ENCODE results near the gene TNFRSF19.

Gene TNFRSF19

GRCh38 chr13:23608701-23609413, 38.6 kb downstream of the TNFRSF19 start:
- no peak for TF ChIP-seq EZH2 (optimal IDR thresholded peaks at IDR 0.05; ENCODE audit: low read depth, low read length)
- H2AFZ ChIP-seq (ENCODE audit: low read length), result peak overlapping the region; percentile 67
- H3F3A ChIP-seq (ENCODE audit: insufficient read depth, low read length), result no peaks in the 10 kb centered on the region
- DNase-seq, result no peak
- H4K20me1 ChIP-seq (ENCODE audit: insufficient read depth, low read length), result no peaks in the 10 kb centered on the region
- H3K79me2 ChIP-seq (ENCODE audit: low read length), result no peaks in the 10 kb centered on the region
- peak overlapping the region; percentile 42 for H3K4me3 ChIP-seq (ENCODE audit: low read length)
- H3K4me2 ChIP-seq (ENCODE audit: low read depth, low read length), result peak overlapping the region; percentile 74
- H3K4me1 ChIP-seq (ENCODE audit: low read length), result 0 out of 2 replicates have a peak, but pooled peaks cover 3% of the 10 kb centered on the region
- H3K9me3 ChIP-seq (replicated peaks; ENCODE audit: insufficient read depth, low read length), result no peaks in the 10 kb centered on the region
- H3K36me3 ChIP-seq (replicated peaks; ENCODE audit: insufficient read depth, low read length), result no peaks in the 10 kb centered on the region
- H3K9me2 ChIP-seq (replicated peaks; ENCODE audit: insufficient read depth, low read length), result no peaks in the 10 kb centered on the region
- peak overlapping the region; percentile 39; the same call in 1 of the 2 replicates for H3K27ac ChIP-seq (ENCODE audit: low read length)
- H3K9ac ChIP-seq (ENCODE audit: low read length), result no peak overlapping the region; the same call in 1 of the 2 replicates
- no peaks in the 10 kb centered on the region for H3K27me3 ChIP-seq (replicated peaks; ENCODE audit: insufficient read depth, low read length)

GRCh38 chr13:23609414-23609760, 39.2 kb downstream of the TNFRSF19 start:
- Histone ChIP-seq H3K9me3 (replicated peaks; ENCODE audit: insufficient read depth, low read length) (no peaks in the 10 kb centered on the region), H3K27ac (ENCODE audit: low read length) (peak overlapping the region; percentile 39; the same call in 1 of the 2 replicates), H3K4me1 (ENCODE audit: low read length) (0 out of 2 replicates have a peak, but pooled peaks cover 3% of the 10 kb centered on the region), H3F3A (ENCODE audit: insufficient read depth, low read length) (no peaks in the 10 kb centered on the region), H3K4me3 (ENCODE audit: low read length) (peak overlapping the region; percentile 42), H4K20me1 (ENCODE audit: insufficient read depth, low read length) (no peaks in the 10 kb centered on the region), H3K27me3 (replicated peaks; ENCODE audit: insufficient read depth, low read length) (no peaks in the 10 kb centered on the region), H3K4me2 (ENCODE audit: low read depth, low read length) (peak overlapping the region; percentile 74), H2AFZ (ENCODE audit: low read length) (peak overlapping the region; percentile 67), H3K9ac (ENCODE audit: low read length) (peak overlapping the region; percentile 18; the same call in 1 of the 2 replicates), H3K9me2 (replicated peaks; ENCODE audit: insufficient read depth, low read length) (no peaks in the 10 kb centered on the region), H3K79me2 (ENCODE audit: low read length) (no peaks in the 10 kb centered on the region), H3K36me3 (replicated peaks; ENCODE audit: insufficient read depth, low read length) (no peaks in the 10 kb centered on the region)
- TF ChIP-seq EZH2 (optimal IDR thresholded peaks at IDR 0.05; ENCODE audit: low read depth, low read length), result no peak
- TF ChIP-seq EZH2phosphoT487 (IDR thresholded peaks at IDR 0.05; ENCODE audit: low read length), result no peak
- no peak for TF ChIP-seq CTCF (IDR thresholded peaks at IDR 0.05; ENCODE audit: low read length)
- DNase-seq, result peak; percentile 33

- no peak for TF ChIP-seq CTCF (IDR thresholded peaks at IDR 0.05; ENCODE audit: low read length)
- TF ChIP-seq EZH2phosphoT487 (IDR thresholded peaks at IDR 0.05; ENCODE audit: low read length), result no peak
- TF ChIP-seq EZH2 (optimal IDR thresholded peaks at IDR 0.05; ENCODE audit: low read depth, low read length), result no peak
- Histone ChIP-seq H3K36me3 (replicated peaks; ENCODE audit: insufficient read depth, low read length) (no peaks in the 10 kb centered on the region), H3K9me3 (replicated peaks; ENCODE audit: insufficient read depth, low read length) (no peaks in the 10 kb centered on the region), H3K27ac (ENCODE audit: low read length) (peak overlapping the region; percentile 39; the same call in 1 of the 2 replicates), H3K79me2 (ENCODE audit: low read length) (no peaks in the 10 kb centered on the region), H3K4me2 (ENCODE audit: low read depth, low read length) (peak overlapping the region; percentile 74), H2AFZ (ENCODE audit: low read length) (peak overlapping the region; percentile 67), H3K4me1 (ENCODE audit: low read length) (0 out of 2 replicates have a peak, but pooled peaks cover 3% of the 10 kb centered on the region), H3K9me2 (replicated peaks; ENCODE audit: insufficient read depth, low read length) (no peaks in the 10 kb centered on the region), H3F3A (ENCODE audit: insufficient read depth, low read length) (no peaks in the 10 kb centered on the region), H3K4me3 (ENCODE audit: low read length) (peak overlapping the region; percentile 42), H3K27me3 (replicated peaks; ENCODE audit: insufficient read depth, low read length) (no peaks in the 10 kb centered on the region), H3K9ac (ENCODE audit: low read length) (peak overlapping the region; percentile 18; the same call in 1 of the 2 replicates), H4K20me1 (ENCODE audit: insufficient read depth, low read length) (no peaks in the 10 kb centered on the region)
- peak; percentile 19 for DNase-seq
Observed at GRCh38 chr13:23609874-23610576, 39.8 kb downstream of the TNFRSF19 start.

Data from MM.1S (cell line).